HCT116 (cell line): Measurements from ENCODE around the gene SUGCT. TPM values are rescaled to one million over a fixed set of nuclear protein-coding genes. Genes with fewer than 3 reads are reported as not detected.

Experiments
- ATAC-seq: fragments of 200-7000 bp; cut with Tn5 transposase; 2 replicates; pipeline ENCODE4 v1.9.1; 2020; ENCODE audit warnings: mild to moderate bottlenecking, moderate library complexity
- BruUV-seq: library from RNA; stranded (reverse); fragments of 400-500 nt; replicated peaks from 2 replicates; lab custom pipeline; 2021; lab: Mats Ljungman, UMichigan
- CTCF ChIA-PET: fragments of 300-600 bp; sonication (Branson Sonifier 250); formaldehyde crosslinking; loops from one replicate; lab custom pipeline; 2021; ENCODE audit warnings: antibody characterized with exemption; lab: Charles Lee
- POLR2A ChIA-PET: fragments of 300-600, 350-600 bp; sonication (Branson Sonifier 250); formaldehyde crosslinking; loops from one replicate; lab custom pipeline; 2021; ENCODE audit warnings: antibody characterized with exemption; lab: Charles Lee
- RAD21 ChIA-PET, 2 experiments: fragments of 300-600 bp; sonication (Branson Sonifier 250); formaldehyde crosslinking; loops; one replicate each; lab custom pipeline; 2023; ENCODE audit warnings: low total read pairs in 2 of 2; ENCODE audit not compliant: uncharacterized antibody in 2 of 2, unreplicated experiment in 2 of 2, low non-redundant PET in 1 of 2; lab: Charles Lee
- DNase-seq: peaks from one replicate; pipeline ENCODE4 v3.0.0-alpha.2; 2010; ENCODE audit warnings: low read depth, low spot score
- H2AFZ ChIP-seq: fragments of 200-600 bp; shearing (Covaris generic), sonication (generic); 2 replicates; pipeline ENCODE4 v1.6.1; 2017; ENCODE audit warnings: low read depth, mixed run types, mixed read lengths, antibody characterized with exemption, low read length; ENCODE audit not compliant: poor library complexity, severe bottlenecking
- H3K27ac ChIP-seq: 2 replicates; pipeline ENCODE4 v1.5.1; 2012; ENCODE audit warnings: low read depth, low read length
- H3K27me3 ChIP-seq: fragments of 200-600 bp; sonication (generic); 2 replicates; pipeline ENCODE4 v1.6.1; 2016; ENCODE audit warnings: mixed run types, low read length, mixed read lengths; ENCODE audit not compliant: insufficient read depth
- H3K36me3 ChIP-seq, 2 experiments: fragments of 200-500 bp in 1 of 2; fragments of 200-600 bp in 1 of 2; sonication (Bioruptor generic) in 1 of 2; sonication (generic) in 1 of 2; 2 replicates each; pipeline versions ENCODE4 v1.5.1 to v1.6.1; 2014 to 2016; ENCODE audit warnings: low read length in 2 of 2, inconsistent platforms in 1 of 2, mixed read lengths in 1 of 2, mixed run types in 1 of 2; ENCODE audit not compliant: insufficient read depth in 2 of 2, control insufficient read depth in 1 of 2
- H3K4me1 ChIP-seq, 2 experiments: fragments of 200-600 bp in 1 of 2; sonication (generic) in 1 of 2; 2 replicates each; pipeline versions ENCODE4 v1.5.1 to v1.6.1; 2012 to 2017; ENCODE audit warnings: low read length in 2 of 2, inconsistent platforms in 1 of 2, mild to moderate bottlenecking in 1 of 2, mixed read lengths in 1 of 2, mixed run types in 1 of 2, moderate library complexity in 1 of 2; ENCODE audit not compliant: insufficient read depth in 2 of 2, control insufficient read depth in 1 of 2
- H3K4me2 ChIP-seq: fragments of 200-600 bp; sonication (generic); 2 replicates; pipeline ENCODE4 v1.6.1; 2017; ENCODE audit warnings: mixed run types, low read length, mixed read lengths
- H3K4me3 ChIP-seq, 2 experiments: fragments of 200-600 bp in 1 of 2; sonication (generic) in 1 of 2; replicated peaks in 1 of 2; 2 replicates each; pipeline ENCODE4 v1.5.1; 2011 to 2016; ENCODE audit warnings: low read length in 2 of 2, control low read depth in 1 of 2, low read depth in 1 of 2, mild to moderate bottlenecking in 1 of 2, mixed read lengths in 1 of 2, mixed run types in 1 of 2
- H3K79me2 ChIP-seq: fragments of 200-600 bp; sonication (generic); 2 replicates; pipeline ENCODE4 v1.6.1; 2017; ENCODE audit warnings: mild to moderate bottlenecking, mixed run types, low read length, moderate library complexity, mixed read lengths; ENCODE audit not compliant: insufficient read depth
- H3K9ac ChIP-seq: fragments of 200-600 bp; sonication (generic); 2 replicates; pipeline ENCODE4 v1.6.1; 2016; ENCODE audit warnings: low read length, mixed read lengths
- H3K9me2 ChIP-seq: fragments of 200-600 bp; sonication (generic), shearing (Covaris generic); 2 replicates; pipeline ENCODE4 v1.6.1; 2017; ENCODE audit warnings: mixed run types, mild to moderate bottlenecking, moderate library complexity; ENCODE audit not compliant: insufficient read depth
- H3K9me3 ChIP-seq, 2 experiments: fragments of 200-500 bp in 1 of 2; fragments of 200-600 bp in 1 of 2; sonication (Bioruptor generic) in 1 of 2; sonication (generic) in 1 of 2; 2 replicates each; pipeline ENCODE4 v1.6.1; 2014 to 2017; ENCODE audit warnings: low read length in 2 of 2, mixed read lengths in 2 of 2, inconsistent platforms in 1 of 2, low read depth in 1 of 2, mild to moderate bottlenecking in 1 of 2, mixed run types in 1 of 2, moderate library complexity in 1 of 2; ENCODE audit not compliant: control insufficient read depth in 1 of 2, insufficient read depth in 1 of 2
- H4K20me1 ChIP-seq: fragments of 200-600 bp; sonication (generic), shearing (Covaris generic); 2 replicates; pipeline ENCODE4 v1.6.1; 2017; ENCODE audit warnings: mixed run types, mild to moderate bottlenecking, moderate library complexity; ENCODE audit not compliant: insufficient read depth
- CBX3 ChIP-seq: IDR thresholded peaks from 2 replicates; pipeline ENCODE4 v1.6.1; 2012; ENCODE audit warnings: low read depth
- CEBPB ChIP-seq: IDR thresholded peaks from 2 replicates; pipeline ENCODE4 v1.6.1; 2012; ENCODE audit warnings: low read depth
- intact Hi-C: fragments of 100-400 bp; cut with micrococcal nuclease; formaldehyde crosslinking; loops from 2 replicates; pipeline ENCODE4 v1.10.0; 2022
- total RNA-seq: library from RNA; stranded (reverse); gene quantifications from one replicate; pipeline ENCODE4 v1.2.1, GENCODE V29; 2021; ENCODE audit not compliant: unreplicated experiment
- TF ChIP-seq, protein P1 (sequence below): IDR thresholded peaks from 2 replicates; pipeline ENCODE4 v1.6.1; 2011; ENCODE audit warnings: mild to moderate bottlenecking, low read length, moderate library complexity; ENCODE audit not compliant: insufficient replicate concordance; ENCODE audit errors: extremely low read depth

Gene SUGCT
- total RNA-seq, 1 experiment from 2014 or later = 4.4 TPM

GRCh38 chr7:40324914-40325313 is 190.1 kb downstream of the SUGCT start:
- Histone ChIP-seq H3K4me3 (no peak overlapping the region), H3K36me3 (no peaks in the 10 kb centered on the region), H3K9me3 (no peaks in the 10 kb centered on the region), H4K20me1 (no peaks in the 10 kb centered on the region), H2AFZ (no peak overlapping the region), H3K79me2 (no peaks in the 10 kb centered on the region), H3K4me2 (no peak overlapping the region), H3K27me3 (no peaks in the 10 kb centered on the region), H3K4me1 (no peaks in the 10 kb centered on the region), H3K27ac (no peak overlapping the region), H3K9me2 (no peaks in the 10 kb centered on the region), H3K9ac (no peak overlapping the region)
- CTCF ChIA-PET = no interaction called here
- RAD21 ChIA-PET = no interaction called here
- no peak for TF ChIP-seq CBX3
- TF ChIP-seq, protein P1, sequence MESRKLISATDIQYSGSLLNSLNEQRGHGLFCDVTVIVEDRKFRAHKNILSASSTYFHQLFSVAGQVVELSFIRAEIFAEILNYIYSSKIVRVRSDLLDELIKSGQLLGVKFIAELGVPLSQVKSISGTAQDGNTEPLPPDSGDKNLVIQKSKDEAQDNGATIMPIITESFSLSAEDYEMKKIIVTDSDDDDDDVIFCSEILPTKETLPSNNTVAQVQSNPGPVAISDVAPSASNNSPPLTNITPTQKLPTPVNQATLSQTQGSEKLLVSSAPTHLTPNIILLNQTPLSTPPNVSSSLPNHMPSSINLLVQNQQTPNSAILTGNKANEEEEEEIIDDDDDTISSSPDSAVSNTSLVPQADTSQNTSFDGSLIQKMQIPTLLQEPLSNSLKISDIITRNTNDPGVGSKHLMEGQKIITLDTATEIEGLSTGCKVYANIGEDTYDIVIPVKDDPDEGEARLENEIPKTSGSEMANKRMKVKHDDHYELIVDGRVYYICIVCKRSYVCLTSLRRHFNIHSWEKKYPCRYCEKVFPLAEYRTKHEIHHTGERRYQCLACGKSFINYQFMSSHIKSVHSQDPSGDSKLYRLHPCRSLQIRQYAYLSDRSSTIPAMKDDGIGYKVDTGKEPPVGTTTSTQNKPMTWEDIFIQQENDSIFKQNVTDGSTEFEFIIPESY = no peak
- DNase-seq (no peak), ATAC-seq (no peak)
- POLR2A ChIA-PET = no interaction called here
- intact Hi-C loops = no loop called here
- no TSS peak for BruUV-seq

DNA sequence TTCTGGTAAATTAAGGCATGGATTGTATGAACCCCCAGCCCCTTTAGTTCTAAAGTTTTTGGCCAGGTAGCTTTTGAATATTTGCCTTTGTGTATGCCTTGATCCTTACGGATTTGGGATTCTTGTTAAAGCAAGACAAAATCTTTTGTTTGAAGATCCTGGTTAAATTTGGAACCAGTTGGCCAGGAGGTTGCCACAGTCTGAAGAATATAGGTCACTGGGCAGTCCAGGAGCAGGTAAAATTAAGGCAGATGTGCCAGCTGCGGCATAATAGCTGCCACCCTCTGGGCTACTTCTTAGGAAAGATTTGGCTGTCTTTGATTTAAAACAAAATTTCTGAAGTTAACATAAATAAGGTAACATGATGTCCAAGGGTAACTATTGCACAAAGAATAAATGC is 192.3 kb downstream of the SUGCT start:
- POLR2A ChIA-PET = no interaction called here
- no peak for ATAC-seq
- Histone ChIP-seq H3K9me3 (no peaks in the 10 kb centered on the region), H3K9ac (no peak overlapping the region)
- no peak for TF ChIP-seq CEBPB
- TF ChIP-seq, all 23 proteins: peak for 0
- Histone ChIP-seq H2AFZ (no peak overlapping the region), H3K27ac (no peak overlapping the region), H3K4me1 (no peaks in the 10 kb centered on the region), H4K20me1 (no peaks in the 10 kb centered on the region), H3K36me3 (no peaks in the 10 kb centered on the region), H3K4me2 (no peak overlapping the region), H3K4me3 (no peak overlapping the region), H3K79me2 (no peaks in the 10 kb centered on the region), H3K27me3 (no peaks in the 10 kb centered on the region), H3K9me2 (no peaks in the 10 kb centered on the region)
- no TSS peak for BruUV-seq
- no peak for DNase-seq
- ChIA-PET CTCF (interaction anchor here (1.0 kb wide), 1 partner anchor 653 kb away, joined by 3 read pairs; no protein-coding TSS in a partner anchor), RAD21 (no interaction called here)
- intact Hi-C loops = no loop called here
